TTC549 (cell line): ENCODE data around the gene CACNA1B.

ENCODE experiments used
- FAIRE-seq: peaks from 2 replicates; lab custom pipeline; 2012; peaks lifted over from hg19 to GRCh38; lab: Jason Lieb, UNC

The CACNA1B gene

DNA sequence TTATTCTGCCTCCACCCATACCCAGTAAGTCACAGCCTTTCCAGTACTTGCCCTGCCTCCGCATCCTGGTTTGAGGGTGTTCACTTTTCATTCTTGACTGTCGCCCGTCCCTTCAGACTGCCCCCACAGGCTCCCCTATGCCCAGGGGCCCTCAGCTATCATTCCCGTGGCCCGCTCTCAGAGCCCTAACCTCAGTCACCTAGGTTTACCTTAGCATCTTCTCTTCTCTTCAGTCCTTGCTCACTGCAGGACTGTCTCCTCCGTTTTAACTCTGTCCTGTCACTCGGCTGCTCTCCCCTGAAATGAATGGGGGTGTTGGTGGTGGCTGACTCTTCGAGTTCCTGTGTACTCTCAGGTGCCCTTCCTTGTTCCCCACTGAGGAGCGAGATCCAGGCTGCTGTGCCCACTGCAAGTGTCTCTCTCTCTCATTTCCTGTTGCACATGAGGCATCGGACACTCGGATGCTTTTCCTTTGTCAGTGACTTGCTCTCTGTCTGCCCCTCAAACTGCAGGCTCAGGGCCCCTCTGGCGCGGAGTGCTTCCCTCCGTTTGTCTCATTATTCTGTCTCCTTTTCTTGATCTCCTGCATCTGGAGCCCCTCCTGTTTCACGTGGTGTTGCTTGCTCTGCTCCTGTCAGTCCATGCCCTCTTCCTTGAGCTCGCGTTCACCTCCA is 89.8 kb downstream of the CACNA1B start:
- FAIRE-seq, result no peak

DNA sequence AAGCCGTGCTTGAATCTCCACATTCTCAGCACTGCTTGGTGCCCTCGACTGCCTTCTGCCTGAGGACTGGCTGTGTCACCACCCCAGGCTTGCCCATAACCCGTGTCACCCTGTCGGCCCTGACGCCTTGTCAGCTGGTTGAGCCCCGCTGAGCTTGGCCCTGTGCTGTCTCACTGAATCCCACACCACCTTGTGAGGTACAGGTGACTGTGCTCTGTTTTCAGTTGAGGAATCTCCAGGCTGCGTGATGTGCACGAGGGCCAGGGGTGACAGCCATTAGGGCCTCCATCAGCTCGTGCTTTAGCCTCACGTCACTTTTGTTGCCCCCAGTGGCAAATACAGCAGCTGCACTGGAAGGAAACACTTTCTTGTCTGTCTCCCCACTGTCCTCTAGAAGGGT is 90.7 kb downstream of the CACNA1B start:
- no peak for FAIRE-seq

- FAIRE-seq, result no peak
These were observed 91.4 kb downstream of the CACNA1B start for GRCh38 chr9:137969008-137969407.

GRCh38 chr9:137969685-137970084 is 92.1 kb downstream of the CACNA1B start:
- no peak for FAIRE-seq

DNA sequence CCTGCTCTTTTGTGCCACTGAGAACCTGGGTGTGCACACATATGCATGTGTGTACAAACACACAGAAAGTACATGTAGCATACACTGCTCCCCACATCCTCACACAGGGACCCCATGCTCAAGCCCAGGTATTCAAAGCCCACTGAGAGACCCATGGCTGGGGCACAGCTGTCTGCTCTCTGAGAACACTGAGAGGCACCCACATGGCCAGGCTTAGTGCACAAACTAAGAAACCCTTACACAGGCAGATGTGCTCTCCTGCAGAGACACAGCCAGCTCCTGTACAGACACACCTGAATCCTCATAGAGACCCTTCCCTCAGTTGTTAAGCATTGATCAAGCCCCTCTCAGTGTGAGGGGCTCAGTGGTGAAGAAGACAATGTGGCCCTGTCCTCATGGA is 92.5 kb downstream of the CACNA1B start:
- FAIRE-seq, result no peak

GRCh38 chr9:137970686-137971476 is 93.3 kb downstream of the CACNA1B start:
- FAIRE-seq, result no peak

DNA sequence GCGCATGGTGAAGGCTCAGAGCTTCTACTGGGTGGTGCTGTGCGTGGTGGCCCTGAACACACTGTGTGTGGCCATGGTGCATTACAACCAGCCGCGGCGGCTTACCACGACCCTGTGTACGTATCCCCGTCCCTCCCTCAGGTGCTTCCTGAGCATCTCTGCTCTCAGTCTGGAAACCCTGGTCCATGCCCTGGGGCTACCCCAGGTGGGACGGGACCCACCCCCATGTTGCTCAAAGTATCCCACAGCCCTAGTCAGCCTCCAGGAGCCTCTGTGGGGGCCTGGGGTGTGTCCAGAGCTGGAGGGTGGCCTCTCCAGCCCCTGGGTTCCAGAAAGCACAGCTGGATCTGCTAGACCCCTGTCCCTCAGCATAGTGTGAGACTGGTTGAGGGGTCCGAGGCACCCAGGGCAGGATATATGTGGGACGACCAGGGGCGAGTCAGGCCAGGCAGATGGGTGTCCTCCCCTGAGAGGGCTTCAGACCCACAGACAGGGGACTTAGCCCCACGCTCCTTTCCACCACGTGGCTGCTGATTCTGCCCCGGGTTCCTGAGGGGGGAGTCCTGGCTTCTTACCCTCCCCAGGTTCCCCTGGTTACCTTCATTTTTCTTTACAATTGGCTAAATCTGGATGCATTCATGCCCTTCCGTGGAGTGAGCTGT is 94.0 kb downstream of the CACNA1B start:
- FAIRE-seq, result no peak

- no peak for FAIRE-seq
These were observed 94.9 kb downstream of the CACNA1B start for GRCh38 chr9:137972355-137972987.

DNA sequence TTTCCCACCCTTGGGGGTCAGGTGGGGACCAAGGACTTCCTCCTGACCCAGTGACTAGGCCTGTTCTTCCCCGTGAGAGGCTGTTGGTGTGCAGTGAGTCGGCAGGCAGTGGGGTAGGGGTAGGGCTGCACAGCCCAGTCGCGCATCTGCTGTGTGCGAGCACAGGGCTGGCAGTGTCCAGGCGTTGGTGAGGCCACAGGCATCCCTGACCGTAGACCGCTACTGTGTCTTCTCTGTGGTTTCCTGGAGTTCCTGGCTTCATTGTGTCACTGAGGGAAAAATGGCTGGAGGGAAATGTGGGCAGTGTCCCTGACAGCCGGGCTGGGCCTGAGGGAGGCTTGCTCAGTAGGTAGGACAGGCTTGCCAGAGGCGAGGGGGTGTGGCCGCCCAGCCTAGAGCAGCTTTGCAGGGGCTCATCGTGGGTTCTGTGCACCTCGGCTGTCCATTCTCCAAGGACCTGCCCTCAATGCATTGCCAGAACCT is 95.4 kb downstream of the CACNA1B start:
- no peak for FAIRE-seq

- no peak for FAIRE-seq
These were observed 96.3 kb downstream of the CACNA1B start for GRCh38 chr9:137973829-137974416.

- FAIRE-seq, result no peak
These were observed 97.4 kb downstream of the CACNA1B start for GRCh38 chr9:137974746-137975526.

GRCh38 chr9:137975527-137975913 is 97.9 kb downstream of the CACNA1B start:
- FAIRE-seq, result no peak

- no peak for FAIRE-seq
These were observed 98.5 kb downstream of the CACNA1B start for GRCh38 chr9:137975936-137976565.

DNA sequence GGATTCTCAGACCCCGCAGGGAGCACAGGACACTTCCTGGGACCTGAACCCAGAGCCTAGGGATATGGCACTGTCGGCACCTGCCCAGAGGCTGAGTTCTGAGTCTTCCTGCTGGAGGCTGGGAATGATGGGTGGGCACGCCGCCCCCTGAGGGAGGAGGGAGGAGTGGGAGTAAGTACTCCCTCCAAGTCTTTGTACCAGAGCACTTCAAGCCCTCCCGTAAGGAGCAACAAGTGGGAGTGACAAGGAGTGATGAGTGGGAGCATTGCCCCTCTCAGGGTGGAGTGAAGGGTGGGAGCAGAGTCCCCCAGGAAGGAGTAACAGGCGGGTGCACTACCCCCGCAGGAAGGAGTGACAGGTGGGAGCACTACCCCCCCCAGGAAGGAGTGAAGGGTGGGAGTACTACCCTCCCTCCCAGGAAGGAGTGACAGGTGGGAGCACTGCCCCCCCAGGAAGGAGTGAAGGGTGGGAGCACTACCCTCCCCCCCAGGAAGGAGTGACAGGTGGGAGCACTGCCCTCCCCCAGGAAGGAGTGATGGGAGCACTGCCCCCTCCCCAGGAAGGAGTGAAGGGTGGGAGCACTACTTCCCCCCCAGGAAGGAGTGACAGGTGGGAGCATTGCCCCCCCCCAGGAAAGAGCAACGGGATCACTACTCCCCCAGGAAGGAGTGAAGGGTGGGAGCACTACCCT is 100.1 kb downstream of the CACNA1B start:
- FAIRE-seq, result no peak

DNA sequence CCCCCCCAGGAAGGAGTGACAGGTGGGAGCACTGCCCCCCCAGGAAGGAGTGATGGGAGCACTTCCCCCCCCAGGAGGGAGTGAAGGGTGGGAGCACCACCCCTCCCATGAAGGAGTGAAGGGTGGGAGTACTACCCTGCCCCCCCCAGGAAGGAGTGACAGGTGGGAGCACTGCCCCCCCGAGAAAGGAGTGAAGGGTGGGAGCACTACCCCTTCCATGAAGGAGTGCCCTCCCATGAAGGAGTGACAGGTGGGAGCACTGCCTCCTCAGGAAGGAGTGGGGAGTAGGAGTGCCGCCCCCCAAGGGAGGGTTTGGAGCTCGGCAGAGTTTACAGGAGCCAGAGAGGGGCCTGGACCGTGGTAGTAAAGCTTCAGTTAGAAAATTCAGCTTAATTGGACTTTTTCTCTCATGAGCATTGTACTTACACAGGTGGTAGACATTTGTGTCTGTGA is 100.7 kb downstream of the CACNA1B start:
- no peak for FAIRE-seq

DNA sequence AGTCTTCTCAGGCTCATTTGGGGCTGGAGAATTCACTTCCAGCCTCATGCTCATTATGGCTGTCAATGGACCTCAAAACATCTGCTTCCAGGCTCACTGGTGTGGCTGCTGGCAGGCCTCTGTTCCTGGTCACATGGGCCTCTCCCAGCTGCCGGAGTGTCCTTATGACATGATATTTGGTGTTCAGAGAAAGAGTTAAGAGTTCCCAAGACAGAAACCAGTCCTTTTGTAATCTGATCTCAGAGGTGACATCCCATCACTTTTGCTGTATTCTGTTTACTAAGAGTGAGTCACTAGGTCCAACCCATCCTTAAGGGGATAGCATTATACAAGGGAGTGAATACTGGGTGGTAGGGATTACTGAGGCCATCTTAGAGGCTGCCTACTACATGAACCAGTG is 104.6 kb downstream of the CACNA1B start:
- no peak for FAIRE-seq

DNA sequence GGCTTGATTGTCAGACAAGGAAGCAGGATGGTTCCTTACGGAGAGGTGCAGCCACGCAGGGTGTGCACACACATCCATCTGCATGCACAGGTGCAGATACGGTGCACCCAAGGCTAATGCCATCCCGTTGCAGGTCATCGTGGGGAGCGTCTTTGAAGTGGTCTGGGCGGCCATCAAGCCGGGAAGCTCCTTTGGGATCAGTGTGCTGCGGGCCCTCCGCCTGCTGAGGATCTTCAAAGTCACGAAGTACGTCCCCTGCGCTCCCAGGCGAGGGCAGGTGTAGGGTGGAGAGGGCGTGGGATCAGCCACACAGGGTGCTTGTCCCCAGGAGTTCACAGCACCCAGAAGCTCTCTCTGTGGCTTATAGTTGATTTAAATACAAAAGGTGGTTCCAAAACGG is 106.4 kb downstream of the CACNA1B start:
- no peak for FAIRE-seq

DNA sequence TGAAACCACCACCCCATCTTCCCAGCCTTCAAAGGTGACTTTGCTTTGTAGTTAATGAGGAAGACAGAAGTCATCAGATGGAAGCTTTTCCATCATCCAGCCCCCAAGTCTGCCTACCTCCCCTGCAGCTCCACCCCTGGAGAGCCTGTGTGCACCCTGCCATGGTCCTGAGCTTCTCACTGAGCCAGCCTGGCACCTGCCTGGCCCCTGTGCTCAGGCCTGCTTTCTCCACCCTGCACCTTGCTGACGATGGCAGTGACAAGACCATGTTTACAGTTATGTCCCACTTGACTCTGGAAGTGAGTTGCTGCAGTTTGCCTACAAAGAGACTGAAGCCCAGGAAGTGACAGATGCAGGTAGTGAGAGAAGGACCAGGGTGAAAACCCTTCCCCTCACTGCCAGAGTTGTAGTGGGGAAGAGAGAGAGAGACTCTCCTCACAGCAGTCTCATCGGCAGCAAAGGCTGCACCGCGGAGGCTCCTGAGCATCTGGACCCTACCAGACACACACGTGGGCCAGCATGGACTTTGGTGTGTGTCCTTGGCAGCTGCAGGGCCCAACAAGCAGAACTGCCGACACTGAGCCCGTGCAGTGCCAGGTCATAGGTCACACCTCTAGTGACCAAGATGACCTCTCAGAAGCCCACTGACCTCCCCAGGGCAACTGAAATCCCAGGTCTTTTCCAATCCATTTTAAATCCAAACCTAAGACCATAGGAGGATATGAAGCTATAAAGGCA is 107.1 kb downstream of the CACNA1B start:
- FAIRE-seq, result no peak

- FAIRE-seq, result no peak
These were observed 108.1 kb downstream of the CACNA1B start for GRCh38 chr9:137985637-137986071.
